ENCODE results near the gene RHD.
"Not testable (repeated sequence)": the region's sequence is repeated elsewhere in the genome, so short reads cannot be mapped to it uniquely, and the experiment has no call there.

Gene RHD

DNA sequence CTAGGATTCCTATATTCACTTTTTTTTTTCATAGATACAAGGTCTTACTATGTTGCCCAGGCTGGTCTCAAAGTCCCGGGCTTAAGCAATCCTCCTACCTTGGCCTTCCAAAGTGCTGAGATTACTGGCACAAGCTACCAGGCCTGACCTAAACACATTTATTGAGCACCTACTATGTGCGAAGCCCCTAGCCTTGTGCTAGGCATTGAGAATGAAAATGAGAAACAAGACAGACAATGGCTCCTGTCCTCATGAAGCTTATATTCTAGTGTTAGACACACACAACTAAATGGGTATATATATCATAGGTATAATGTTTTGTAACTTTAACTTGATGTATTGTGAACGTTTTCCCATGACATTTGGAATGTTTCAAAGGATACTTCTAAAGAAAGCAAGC, 77.3 kb downstream of the RHD start:
- DNase-seq (ENCODE audit: low read depth in 2 of 3, low spot score in 2 of 3) = no peak

DNA sequence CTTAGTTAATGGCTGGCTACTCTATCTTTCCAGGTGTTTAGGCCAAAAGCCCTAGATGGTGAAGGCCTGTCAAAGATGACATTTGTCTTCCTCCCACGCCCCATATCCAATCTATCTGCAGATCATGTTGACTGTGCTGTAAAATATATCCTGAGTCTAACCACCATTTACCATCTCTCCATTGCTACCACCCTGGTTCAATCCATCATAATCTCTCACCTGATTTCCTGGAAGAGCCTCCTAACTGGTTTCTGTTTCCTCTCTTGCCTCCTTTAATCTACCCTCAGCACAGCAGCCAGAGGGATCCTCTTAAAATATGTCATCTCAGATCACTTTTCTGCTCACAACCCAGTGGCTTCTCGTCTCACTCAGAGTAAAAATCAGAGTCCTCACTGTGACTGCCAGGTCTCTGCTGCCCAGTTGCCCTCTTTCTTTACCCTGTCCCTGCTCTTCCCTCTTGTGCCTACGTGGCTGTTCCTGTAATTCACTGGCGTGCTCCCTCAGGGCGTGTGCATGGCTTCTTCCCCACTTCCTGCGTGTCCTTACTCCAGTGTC, 83.6 kb downstream of the RHD start:
- DNase-seq (ENCODE audit: low read depth in 2 of 3, low spot score in 2 of 3) = no peak

DNA sequence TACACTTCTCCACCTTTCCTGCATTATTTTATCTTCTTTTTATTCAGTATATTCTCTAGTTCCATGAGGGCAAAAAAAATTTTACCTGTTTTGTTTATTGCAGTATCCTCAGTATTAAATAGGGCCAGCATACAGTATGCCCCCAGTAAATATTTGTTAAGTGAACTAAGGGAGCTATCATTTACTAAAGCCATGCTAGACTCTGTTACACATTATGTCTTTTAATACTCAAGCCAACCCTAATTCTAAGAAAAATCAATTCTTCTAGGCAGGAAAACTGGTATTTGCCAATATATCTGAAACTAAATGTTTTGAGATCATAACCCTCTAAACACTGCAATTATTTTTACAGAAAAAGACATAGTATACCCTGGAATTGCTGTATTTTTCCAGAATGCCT, 84.1 kb downstream of the RHD start:
- DNase-seq (ENCODE audit: low read depth in 2 of 3, low spot score in 2 of 3) = no peak

DNA sequence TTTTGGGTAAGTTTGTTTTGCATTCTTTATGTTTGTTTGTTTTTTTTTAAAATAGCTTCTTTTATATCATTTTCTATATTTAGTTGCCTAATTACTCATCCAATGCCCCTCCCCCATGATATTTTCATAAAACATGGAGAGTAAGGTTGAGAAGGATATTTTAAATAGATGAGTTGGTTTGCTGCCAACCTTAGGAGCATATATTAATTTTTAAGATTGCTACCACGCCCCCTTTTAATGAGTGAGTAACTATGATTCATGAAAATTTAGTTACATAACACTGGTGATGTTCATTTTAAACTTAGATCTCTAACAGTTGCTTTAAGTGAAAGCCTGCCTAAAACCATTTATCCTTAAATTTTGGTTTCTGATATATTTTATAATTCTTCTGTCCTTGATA, 84.5 kb downstream of the RHD start:
- DNase-seq (ENCODE audit: low read depth in 2 of 3, low spot score in 2 of 3) = no peak

DNA sequence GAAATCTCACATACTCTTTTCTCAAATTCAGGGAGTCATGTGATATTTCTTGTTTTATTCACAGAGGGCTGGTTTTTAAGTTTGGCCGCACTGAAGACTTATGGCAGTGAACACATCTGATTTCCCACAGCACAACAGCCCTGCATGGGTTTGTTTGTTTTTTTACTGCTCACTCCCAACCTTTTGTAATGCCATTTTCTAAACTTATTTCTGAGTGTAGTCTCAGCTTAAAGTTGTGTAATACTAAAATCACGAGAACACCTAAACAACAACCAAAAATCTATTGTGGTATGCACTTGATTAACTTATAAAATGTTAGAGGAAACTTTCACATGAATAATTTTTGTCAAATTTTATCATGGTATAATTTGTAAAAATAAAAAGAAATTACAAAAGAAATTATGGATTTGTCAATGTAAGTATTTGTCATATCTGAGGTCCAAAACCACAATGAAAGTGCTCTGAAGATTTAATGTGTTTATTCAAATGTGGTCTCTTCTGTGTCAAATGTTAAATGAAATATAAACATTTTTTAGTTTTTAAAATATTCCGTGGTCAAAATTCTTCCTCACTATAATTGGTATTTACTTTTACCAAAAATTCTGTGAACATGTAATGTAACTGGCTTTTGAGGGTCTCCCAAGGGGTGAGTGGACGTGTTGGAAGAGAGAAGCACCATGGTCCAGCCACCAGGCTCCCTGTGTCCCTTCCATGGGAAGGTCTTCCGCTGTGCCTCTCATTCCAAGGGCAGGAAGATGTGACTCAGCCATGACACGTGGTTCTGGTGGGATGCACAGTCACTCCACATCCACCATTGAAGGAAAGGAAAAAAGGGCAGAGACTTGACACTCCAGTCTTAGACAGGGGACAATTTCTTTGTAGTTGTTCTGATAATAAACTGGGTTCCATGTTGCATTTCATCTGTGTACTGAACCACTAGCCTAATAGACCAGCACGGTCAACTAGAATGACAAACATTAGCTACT, 88.6 kb downstream of the RHD start:
- DNase-seq (ENCODE audit: low read depth in 2 of 3, low spot score in 2 of 3) = no peak

DNA sequence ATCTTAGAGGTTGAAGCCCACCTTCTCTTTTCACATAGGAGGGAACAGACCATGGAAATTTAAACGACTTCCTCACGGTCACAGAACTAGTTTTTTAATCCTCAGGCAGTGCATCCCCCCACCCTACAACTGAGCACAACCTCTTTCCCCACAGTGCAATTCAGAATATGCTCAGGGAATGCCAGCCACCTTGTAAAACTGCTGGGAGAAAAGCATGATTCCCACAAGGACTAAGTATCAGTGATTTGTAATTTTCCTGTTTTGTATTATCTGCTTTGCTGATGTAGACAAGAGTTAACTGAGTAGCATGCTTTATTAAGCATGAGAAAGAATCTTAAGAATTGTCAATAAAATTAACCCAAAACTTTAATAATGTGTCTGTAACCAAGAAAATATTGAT, 89.6 kb downstream of the RHD start:
- no peak for DNase-seq (ENCODE audit: low read depth in 2 of 3, low spot score in 2 of 3)

DNA sequence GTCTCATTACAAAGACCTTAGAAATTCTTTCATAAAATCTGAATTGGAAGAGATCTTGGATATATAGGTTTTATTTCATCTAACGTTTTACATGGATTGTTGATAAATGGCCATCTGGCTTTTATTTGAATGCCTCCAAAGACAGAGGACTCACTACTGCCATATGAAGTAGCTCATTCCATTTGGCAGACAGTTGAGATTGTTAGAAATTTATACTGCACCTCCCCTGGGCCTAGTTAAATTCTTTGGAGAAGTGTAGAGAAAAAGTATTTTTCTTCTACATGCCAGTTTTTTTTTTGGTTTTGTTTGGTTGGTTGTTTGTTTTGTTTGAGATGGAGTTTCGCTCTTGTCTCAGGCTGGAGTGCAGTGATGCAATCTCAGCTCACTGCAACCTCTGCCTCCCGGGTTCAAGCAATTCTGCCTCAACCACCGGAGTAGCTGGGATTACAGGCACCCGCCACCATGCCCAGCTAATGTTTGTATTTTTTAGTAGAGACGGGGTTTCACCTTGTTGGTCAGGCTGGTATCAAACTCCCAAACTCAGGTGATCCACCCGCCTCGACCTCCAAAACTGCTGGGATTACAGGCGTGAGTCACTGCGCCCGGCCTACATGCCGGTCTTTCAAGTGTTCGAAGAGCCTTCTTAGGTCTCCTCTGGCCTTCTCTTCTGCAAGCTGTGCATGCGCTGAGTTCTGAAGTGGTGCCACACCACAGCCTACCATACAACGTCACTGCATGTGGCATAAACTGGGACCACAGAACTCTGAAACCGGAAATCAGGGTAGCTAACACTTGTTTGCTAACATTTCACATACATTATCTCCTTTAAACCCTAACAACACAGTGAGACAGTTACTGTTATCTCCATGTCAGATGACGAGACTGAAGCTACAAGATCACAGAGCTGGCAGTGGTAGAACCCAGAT, 90.6 kb downstream of the RHD start:
- DNase-seq (ENCODE audit: low read depth in 2 of 3, low spot score in 2 of 3) = not testable (repeated sequence)

DNA sequence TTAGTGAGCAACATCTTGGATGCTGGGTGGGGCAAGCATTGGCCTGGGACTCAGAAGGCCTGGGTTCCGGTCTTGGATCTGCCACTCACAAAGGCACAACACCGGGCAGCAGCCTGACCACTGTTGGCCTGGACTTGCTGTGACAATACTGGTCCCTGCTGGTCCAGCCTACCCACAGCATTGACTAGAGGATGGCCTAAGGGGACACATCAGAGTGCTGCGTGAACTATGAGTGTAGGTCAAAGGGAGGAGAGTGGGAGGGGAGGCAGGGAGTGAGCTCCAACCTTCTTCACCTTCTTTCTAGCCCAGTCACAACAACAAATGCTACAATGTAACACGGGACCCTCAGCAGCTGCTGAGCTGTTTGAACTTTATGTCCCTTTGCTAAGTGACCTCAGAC, 96.9 kb downstream of the RHD start:
- no peak for DNase-seq (ENCODE audit: low read depth in 2 of 3, low spot score in 2 of 3)

DNA sequence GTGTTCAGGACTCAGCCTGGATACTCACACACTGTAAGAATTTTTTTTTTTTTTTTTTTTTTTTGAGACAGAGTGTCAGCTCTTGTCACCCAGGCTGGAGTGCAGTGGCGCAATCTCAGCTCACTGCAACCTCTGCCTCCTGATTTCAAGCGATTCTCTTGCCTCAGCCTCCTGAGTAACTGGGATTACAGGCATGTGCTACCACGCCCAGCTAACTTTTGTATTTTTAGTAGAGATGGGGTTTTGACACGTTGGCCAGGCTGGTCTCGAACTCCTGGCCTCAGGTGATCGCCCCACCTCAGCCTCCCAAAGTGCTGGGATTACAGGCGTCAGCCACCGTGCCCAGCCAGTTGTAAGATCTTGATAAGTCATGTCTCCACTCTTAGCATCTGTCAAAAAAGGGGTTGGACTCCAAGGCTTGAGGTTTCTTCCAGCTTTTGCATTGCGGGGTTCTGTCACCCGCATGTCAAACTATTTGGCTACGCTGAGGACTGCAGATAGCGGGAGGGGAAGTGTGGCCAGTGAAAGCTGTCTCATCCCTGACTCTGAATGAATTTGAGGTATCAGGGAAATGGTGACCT, 97.5 kb downstream of the RHD start:
- DNase-seq (ENCODE audit: low read depth in 2 of 3, low spot score in 2 of 3) = not testable (repeated sequence)

DNA sequence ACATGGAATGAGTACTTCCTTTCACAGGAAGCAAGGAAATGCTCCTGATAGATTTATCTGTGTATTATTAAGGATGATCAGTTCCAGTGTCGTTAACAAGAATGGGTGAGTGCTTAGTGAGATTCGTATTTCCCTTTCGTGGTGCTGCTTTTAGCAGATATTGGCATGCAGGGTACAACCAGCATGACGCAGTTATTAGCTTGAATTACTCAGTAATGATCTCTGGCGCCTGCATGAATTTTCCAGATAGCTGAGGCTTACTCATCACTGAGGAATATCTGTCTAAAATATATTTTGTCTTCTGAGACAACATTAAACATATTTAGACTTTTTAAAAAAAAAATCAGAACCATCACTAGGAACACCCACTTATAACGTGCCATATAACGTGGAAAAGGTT, 99.4 kb downstream of the RHD start:
- DNase-seq (ENCODE audit: low read depth in 2 of 3, low spot score in 2 of 3) = not testable (repeated sequence)

DNA sequence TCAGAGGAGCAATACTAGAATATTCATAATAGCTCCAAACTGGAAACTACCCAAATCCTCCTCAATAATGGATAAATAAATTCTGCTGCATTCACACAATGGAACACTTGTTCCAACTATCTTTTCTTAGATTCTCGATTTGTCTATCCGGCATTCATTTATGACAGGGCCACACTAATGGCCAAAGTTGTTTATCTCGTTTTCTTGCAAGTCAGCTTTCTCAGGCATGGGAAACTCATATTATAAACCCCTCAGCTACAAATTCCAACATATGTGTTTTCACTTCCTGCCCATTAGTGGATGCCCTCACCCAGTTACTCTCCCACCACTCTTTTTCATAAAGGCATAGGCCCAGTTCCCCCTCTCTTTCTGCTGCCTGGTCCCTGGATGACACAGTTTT, 106.1 kb downstream of the RHD start:
- DNase-seq (ENCODE audit: low read depth in 2 of 3, low spot score in 2 of 3) = not testable (repeated sequence)
